Right hindlimb (tissue), 1 donor: ENCODE results near the gene FOXS1.
"Not testable (repeated sequence)": the region's sequence is repeated elsewhere in the genome, so short reads cannot be mapped to it uniquely, and the experiment has no call there.

ENCODE experiments used
- DNase-seq: peaks from one replicate; pipeline ENCODE4 v3.0.0-alpha.2; 2018

Gene FOXS1

DNA sequence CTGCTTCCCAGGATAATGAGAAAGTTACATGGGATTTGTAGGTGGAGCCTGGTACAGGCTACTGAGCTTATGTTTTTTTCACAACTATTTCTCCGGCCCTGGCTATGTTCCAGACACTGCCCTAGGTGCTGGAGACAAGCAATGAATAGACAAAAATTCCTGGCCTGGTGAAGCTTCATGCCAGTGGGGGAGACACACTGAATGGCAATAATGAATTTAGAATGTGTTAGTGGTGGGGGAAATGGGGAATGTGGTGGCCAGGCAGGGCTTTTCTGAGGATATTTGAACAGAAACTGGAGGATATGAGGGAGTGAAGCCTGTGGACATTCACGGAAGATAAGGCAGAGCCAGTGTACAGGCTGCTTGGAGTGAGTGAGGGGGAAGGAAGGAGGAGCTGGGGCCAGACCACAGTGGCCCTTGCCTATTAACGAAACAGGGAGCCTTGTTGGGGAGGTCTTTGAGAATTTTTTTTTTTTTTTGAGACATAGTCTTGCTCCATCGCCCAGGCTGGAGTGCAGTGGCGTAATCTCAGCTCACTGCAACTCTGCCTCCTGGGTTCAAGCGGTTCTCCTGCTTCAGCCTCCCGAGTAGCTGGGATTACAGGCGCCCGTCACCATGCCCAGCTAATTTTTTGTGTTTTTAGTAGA is 6.6 kb downstream of the FOXS1 start:
- DNase-seq = no peak

DNA sequence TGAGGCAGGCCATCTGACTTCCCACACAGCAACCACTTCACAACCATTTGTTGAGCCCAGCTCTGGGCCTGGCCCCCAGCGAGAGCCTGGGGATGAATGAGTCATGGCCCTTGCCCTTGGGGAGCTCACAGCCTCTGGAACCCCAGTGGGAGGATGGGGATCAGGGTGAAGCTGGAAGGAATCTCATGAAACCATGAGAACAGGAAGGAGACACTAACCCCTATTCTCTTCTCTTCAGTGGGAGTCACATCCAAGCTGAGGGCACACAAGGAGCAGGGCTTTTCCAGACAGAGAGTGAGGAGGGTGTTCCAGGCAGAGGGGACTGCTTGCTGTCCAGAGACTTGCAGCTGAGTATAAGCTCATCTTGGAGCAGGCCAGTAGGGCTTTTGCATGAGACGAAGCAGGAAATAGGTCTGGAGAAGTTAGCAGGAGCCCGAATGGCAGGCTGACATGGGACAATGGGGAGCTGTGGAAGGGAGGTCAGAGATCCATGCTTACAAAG is 7.5 kb downstream of the FOXS1 start:
- DNase-seq = no peak

DNA sequence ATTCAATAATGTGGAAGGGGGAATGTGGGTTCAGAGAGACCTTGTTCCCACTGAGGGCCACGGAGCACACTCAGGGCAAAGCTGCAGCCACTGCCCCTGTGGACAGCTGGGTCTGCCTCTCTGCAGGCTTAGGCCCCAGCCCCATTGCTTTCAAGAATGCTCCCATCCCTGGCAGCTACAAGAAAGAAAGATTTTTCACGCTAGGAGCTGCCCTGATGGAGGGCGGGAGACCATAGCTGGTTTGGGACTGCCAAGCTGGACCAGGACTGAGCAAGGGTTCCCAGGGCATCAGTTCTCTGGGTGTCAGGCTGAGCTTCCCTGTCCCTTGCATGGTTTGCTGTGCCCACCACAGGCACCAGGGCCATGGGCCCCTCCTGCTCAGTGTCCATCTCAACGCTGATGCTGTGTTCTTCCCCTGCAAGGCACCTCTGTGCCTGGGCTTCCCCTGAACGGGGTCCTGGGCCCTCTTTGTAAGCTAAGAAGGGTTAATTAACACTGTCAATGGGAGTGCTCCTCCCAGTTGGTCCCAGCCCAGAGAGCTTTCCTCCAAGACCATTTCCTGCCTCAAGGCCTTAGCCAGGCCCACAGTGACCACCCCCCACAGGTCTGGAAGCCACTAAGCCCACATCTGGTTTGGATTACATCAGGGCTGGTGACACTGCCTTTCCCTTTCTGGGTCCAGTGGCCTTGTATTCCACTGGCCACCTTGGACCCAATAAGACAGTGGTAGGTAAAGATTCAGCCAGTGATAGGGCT is 8.4 kb downstream of the FOXS1 start:
- peak; percentile 41 for DNase-seq

DNA sequence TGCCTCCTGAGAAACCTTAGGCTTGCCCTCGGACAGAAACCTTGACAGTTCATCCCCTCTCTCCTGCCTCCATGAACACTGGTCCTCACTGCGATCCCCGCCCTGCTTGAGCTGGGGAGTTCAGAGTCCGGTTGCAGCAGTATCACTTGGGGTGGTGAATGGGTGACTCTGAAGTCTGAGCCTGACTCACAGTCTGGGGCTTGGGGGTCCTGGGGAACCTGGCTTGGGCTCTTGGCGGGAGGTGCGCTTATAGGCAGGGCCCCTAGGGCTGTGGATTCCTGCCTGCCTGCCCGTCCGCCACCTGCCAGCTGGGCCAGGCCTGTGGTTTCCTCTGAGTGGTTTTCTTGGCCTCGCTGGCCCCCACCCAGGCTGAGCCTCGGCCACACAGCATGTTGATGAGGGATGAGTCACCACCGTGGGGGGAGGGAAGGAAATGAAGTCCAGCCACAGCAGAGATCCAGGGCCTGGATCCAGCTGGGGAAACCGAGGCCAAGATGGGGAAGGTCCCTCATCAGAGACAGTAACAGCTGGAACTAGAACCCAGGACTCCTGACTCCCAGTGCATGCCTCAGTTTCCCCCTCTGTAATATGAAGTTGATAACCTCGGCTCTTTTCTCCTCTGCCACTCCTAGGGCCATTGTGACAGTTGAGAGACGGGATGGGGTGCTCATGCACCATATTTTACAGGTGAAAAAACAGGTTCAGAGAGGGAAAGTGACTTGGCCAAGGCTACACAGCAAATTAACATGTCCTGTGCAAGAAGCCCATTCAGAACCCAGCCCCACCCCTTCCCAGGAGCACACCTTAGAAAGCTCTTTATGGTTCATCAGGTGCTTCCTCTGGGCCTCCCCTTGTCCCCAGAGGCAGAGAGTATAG is 9.2 kb downstream of the FOXS1 start:
- DNase-seq = peak; percentile 86

DNA sequence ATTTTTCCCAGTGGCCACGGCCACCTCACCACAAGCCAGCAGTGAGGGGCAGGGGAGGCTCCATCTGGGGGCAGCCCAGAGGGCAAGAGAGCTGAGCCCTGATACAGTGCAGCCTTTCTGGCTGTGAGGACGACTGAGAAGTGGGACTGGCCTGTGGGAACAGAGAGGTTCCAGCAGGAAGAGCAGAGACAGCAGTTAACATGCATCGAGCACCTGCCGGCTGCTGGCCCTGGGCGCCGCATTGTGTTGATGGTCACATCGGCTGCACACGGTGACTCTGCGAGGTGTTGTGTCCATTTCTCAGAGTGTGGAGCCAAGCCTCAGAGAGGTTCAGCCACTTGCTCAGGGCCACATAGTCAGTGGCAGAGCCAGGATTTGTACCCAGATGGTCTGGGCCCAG is 9.8 kb downstream of the FOXS1 start:
- DNase-seq = no peak

DNA sequence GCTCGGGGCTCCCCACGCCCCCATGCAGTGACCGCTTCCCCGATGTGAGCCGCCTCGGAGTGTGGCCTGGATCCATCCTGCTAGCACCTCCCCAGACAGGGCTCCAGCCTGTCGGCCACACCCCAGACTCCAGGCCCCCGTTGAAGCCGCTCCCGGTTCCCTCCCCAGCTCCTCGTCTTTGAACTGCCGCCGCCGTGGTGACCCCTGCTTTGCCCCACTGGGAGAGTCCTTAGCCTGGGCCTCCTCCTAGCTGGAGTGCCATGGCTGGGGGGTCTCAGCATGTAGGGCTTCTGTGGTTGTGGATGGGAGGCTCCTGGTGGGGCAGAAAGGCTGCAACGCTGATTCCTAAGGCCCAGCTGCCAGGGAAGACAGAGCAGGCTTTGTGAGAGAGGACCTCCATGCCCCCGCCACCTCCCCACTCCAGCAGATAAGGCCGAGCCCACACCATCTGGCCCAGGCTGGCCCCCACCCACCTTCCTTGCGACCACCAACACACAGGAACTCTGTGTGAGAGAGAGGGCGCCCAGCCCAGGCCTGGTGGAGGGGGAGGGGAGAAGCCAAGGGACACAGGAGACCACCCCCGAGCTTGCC is 11.4 kb downstream of the FOXS1 start:
- peak; percentile 52 for DNase-seq

DNA sequence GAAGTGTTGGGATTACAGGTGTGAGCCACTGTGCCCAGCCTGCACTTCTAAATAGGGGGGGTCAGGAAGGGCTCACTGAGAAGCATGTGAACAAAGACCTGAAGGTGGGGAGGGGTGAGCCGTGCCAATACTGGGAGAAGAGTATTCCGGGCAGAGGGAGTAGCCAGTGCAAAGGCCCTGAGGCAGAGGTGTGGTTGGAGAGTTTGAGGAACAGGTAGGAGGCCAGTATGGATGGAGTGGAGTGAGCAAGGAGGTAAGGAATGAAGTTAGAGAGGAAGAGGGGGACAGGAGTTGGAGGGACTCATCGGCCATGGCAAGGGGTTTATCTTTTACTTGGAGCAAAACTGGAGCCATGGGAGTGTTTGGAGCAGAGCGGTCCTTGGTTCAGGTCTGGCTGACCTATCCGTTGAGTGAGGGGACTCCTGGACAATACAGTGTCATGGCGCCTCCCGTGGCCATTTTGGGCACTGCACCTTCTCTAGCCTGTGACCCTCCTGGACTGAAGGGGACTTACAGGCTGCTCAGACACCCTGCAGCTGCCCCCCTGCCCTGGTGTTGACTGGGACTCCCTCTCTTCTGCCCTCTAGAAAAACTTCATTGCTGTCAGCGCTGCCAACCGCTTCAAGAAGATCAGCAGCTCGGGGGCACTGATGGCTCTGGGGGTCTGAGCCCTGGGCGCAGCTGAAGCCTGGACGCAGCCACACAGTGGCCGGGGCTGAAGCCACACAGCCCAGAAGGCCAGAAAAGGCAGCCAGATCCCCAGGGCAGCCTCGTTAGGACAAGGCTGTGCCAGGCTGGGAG is 12.1 kb downstream of the FOXS1 start:
- peak; percentile 71 for DNase-seq

DNA sequence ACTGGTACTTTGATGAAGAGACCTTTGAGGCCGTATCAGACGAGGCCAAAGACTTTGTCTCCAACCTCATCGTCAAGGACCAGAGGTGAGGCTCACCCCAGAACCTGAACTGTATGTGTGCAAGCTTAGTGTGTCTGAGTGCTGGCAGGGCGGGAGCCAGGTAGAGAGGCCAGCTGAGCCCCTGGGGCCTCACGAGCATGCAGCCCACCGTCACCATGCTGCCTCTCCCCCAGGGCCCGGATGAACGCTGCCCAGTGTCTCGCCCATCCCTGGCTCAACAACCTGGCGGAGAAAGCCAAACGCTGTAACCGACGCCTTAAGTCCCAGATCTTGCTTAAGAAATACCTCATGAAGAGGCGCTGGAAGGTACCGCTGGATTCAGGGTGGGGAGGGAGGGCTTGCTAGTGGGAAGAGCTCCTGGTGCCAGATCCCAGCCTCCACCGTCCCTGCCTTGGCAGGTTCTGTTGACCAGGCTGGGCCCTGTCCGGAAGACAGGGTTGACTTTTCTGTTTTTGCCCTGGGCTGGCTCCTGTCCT is 13.6 kb downstream of the FOXS1 start:
- no peak for DNase-seq

DNA sequence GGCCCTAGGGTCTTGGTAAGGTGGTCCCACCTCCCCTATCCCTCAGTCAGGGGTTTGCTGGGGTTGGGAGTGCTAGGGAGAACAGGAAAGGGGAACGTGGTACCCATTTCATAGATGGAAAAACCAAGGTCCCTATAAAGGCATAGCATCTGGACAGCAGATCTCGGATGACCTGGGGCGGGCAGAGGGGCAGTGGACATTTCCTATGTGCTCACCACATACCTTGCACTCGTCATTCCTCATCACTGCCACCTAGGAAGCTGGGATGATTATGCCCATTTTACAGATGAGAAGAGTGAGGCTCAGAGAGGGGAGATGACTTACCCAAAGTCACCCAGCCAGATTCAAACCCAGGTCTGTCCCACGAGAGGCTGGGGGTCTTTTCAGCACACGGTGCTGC is 14.2 kb downstream of the FOXS1 start:
- no peak for DNase-seq

DNA sequence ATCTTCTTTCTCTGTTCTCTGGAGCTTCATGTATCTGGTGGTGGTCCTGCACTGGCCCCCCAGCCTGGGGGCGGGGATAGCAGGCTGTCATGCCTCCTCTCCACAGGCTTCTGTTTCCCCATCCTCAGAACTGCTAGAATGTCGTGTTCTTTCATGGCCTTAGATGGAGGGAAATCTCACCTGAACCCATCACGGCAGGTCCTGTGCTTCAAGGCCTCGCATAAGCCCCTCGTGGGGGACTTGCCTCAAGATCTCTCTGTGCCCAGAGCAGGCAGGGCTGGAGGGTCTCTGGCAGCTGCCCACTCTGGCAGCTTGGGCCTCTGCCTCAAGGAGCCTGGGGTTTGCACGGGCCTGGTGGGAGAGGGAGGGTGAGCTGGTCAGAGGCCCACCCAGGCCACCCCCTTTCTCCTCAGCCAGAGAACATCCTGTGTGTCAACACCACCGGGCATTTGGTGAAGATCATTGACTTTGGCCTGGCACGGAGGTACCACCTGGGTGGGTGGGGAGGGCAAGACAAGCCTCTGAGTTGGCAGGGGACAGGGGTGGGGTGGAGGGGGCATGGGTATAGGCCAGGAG is 14.9 kb downstream of the FOXS1 start:
- no peak for DNase-seq

DNA sequence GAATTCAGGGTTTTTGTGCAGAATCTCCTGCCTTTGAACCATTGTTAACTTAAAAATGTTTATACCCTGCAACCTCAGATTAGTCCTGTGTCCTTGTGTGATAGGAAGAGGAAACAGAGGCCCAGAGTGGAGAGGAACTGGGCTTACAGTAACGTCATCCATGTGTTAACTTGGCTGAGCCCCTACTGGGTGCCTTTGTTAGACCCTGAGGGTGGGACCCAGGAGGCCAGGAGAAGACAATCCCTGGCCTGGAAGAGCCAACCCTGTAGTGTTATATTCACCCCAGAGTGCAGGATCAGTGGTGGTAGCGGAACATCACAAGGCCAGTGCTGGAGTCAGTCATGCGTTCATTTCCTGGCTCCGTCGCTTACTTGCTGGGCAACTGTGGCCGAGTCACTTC is 15.7 kb downstream of the FOXS1 start:
- DNase-seq = no peak

DNA sequence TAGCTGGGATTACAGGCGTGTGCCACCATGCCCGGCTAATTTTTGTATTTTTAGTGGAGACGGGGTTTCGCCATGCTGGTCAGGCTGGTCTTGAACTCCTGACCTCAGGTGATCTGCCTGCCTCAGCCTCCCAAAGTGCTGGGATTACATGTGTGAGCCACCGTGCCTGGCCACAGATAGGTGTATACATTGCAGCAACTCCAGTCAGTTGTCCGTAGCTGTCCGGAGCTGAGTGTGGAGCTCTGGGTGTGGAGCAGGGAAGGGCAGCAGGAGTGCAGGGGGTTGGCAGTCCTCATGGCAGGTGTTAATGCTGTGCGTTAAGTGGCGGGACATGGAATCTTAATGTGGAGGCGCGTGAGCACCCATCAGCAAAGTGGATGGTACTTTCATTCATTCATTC is 17.4 kb downstream of the FOXS1 start:
- not testable (repeated sequence) for DNase-seq

DNA sequence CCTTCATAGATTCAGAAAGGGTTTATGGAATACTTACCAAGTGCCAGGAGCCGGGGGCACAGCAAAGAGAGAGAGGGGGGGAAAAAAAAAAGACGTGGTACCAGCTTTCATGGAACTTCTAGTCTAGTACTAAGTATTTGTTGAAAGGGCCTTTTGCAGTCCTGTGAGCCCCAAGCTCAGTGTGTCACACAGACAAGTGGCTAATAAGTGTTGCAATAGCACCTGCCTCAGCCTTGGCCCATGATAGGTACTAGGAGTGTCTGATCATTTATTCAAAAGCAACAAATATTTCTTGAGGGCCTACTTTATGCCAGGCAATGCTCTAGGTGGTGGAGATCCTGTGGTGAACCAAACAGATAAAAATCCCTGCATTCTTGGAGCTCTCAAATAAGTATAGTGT is 18.3 kb downstream of the FOXS1 start:
- DNase-seq = no peak

DNA sequence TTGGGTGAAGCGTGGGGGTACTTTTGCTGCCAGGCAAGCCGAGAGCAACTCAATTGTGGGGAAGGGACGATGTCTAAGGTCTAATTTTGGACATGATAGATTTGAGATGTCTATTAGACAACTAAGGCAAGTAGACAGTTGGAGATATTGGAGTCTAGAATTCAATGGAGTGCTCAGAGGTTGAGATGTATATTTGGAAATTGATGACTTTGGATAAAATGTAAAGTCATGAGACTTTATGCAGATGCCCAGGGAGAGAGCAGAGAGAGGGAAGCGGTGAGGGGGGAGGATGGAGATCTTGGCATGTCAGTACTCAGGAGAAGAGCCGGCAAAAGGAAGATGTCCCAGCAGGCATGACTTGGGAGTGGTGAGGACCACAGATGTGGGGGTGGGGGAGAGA is 19.3 kb downstream of the FOXS1 start:
- DNase-seq = no peak

DNA sequence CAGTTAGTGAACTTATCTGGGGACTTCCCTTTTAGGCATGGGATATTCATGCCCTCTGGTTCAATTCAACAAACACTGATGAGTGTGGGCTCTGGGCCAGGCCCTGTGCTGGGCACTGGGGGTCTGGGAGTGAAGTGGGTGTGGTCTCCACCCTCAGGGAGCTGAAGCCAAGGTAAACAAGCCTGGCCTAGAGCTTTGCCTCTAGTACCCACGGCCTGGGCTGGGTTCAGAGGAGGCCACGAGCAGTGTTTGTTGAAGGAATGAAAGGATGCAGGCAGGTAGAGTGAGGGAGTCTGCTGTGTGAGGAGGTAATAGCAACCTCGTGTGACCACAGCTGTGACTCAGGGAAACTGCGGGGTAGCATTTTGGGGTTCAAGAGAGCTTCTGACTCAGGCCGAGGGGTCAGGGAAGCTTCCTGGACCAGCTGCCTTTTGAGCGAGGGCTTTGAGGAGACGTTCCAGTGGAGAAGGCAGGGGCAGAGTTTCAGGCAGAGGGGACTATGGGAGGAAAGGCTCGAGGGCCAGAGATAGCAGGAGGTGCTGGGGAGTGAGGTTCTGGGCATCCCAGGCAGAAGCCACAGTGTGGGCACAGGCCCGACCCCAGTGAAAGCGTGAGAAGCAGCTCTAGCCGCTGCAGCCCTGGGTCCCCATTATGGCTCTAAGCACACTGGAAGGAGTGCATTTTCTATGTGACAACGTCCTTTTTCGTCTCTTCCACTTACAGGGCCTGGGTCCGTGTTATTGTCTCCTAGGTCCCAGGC is 20.7 kb downstream of the FOXS1 start:
- DNase-seq = no peak

DNA sequence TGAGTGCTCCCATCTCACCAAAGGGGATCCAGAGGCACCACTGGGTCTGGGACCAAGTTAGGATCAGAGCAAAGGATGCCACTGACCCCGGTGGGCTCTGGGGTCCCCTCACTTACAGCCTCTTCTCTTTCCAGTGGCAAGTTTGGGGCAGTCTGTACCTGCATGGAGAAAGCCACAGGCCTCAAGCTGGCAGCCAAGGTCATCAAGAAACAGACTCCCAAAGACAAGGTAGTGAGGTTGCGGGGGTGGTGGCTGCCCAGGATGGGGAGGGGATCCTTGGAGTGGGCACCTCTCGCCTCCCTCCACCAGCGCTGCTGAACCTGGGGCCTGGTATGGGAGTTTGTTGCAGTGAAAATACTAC is 21.3 kb downstream of the FOXS1 start:
- DNase-seq = no peak

DNA sequence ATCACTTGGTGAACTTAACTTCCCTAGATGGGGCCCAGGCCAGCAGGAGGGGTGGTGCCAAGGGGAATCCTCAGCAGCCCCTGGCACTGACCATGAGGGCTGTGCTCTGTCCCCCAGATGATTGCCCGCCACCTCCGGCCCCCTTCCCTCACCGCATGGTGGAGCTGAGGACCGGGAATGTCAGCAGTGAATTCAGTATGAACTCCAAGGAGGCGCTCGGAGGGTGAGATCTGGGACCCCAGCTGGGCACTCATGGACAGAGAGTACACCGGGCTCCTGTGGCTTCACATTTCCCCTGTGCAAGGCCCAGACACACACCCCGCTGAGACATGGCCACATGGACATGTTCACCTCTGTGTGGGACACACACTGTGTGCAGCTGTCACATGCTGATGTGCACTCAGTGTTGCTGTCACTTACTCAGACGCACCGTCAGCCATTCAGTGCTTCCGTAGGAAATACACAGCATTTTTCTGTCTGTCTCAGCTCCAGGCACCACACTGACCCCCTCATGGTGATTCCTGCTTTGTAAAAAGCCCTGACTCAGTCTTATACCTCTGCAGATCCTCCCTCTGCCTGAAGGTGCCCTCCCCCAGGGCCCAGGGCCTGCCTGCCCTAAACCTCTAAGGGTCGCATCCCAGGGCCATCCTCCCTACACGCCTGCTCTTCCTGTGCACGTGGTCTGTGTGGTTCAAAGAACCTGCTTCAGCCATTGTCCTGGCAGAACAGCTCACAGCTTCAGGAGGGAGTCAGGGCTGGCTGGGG is 21.9 kb downstream of the FOXS1 start:
- DNase-seq = no peak

DNA sequence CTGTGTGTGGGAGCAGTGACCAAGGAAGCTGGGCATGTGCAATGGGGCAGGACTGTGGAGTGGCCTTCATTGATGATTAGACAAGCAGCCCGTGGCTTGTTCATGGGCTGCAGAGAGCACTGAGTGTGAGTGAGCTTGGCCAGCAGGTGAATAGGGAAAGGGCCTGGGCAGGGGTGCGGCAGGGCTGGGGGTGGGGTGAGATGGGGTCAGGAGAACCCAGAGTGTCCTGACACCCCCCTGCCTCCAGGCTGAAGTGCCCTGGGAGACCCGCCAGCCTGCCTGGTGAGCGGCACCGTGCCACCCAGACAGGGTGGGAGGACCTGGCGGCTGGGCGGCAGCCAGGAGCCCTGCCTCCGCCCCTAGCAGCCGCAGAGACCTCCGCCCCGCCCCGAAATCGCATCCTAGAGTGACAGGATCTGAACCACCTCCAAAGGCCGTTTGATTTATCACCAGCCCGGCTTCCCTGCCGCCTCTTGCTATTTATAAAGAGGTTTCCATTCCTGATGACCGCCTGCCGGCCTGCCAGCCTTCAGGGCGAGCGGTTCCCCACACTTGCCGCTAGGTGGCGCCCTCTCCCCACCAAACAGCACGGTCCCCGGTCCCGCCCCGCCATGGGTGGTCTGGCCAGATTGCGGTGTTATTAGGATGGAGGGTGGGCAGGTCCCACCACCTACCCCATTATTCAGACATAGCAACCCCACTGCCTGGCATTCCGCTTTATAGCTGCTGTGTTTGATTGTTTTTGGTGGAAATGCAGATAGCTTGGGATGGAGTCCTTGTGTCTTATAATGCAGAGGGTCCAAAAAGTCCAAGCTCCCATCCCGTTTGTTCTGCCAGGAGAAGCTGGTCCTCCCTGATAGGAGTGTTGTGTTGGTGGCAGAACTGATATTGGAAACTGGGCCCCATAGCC is 22.7 kb downstream of the FOXS1 start:
- peak; percentile 89 for DNase-seq

DNA sequence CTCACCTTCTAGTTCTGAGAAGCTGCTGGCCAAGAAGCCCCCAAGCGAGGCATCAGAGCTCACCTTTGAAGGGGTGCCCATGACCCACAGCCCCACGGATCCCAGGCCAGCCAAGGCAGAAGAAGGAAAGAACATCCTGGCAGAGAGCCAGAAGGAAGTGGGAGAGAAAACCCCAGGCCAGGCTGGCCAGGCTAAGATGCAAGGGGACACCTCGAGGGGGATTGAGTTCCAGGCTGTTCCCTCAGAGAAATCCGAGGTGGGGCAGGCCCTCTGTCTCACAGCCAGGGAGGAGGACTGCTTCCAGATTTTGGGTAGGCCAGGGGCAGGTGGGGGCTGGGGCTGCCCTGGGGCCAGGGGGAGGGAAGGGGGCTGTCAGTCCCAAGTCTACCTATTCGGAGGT is 24.0 kb downstream of the FOXS1 start:
- DNase-seq = no peak
